Prostate gland (tissue), 2 donors: ENCODE data around the gene RIPK4. TPM values are rescaled to one million over a fixed set of nuclear protein-coding genes. Genes with fewer than 3 reads are reported as not detected.
"Not testable (repeated sequence)": the region's sequence is repeated elsewhere in the genome, so short reads cannot be mapped to it uniquely, and the experiment has no call there.

ENCODE experiments used
- DNase-seq: peaks from one replicate; pipeline ENCODE4 v3.0.0-alpha.2; 2019; ENCODE audit warnings: low spot score
- H3K27ac ChIP-seq, 2 donors: fragments of 200-600 bp; sonication (generic); 2 replicates each; pipeline ENCODE4 v1.5.1; 2017 to 2019
- H3K27me3 ChIP-seq: fragments of 200-600 bp; sonication (generic); replicated peaks from 2 replicates; pipeline ENCODE4 v1.5.1; 2019; ENCODE audit not compliant: insufficient read depth
- H3K36me3 ChIP-seq, 2 donors: fragments of 200-600 bp; sonication (generic); 1 replicate in 1 of 2; 2 replicates in 1 of 2; pipeline versions ENCODE4 v1.5.1 to v1.8.1; 2017 to 2019
- H3K4me1 ChIP-seq: fragments of 200-600 bp; sonication (generic); replicated peaks from 2 replicates; pipeline ENCODE4 v1.5.1; 2019
- H3K4me3 ChIP-seq, 2 donors: fragments of 200-600 bp; sonication (generic); 2 replicates each; pipeline ENCODE4 v1.5.1; 2017 to 2019
- H3K9me3 ChIP-seq: fragments of 200-600 bp; sonication (generic); 2 replicates; pipeline ENCODE4 v1.5.1; 2017
- POLR2A ChIP-seq: fragments of 450-650 bp; IDR thresholded peaks from one replicate; pipeline ENCODE4 v1.6.1; 2016; ENCODE audit warnings: antibody characterized with exemption, mild to moderate bottlenecking
- POLR2AphosphoS5 ChIP-seq: sonication (generic); formaldehyde crosslinking; IDR thresholded peaks from one replicate; pipeline ENCODE4 v1.6.1; 2017; ENCODE audit warnings: antibody characterized with exemption
- WGBS: methylation state at CpG from one replicate; pipeline ENCODE4 v1.1.5; 2018; 5-methylcytosine and 5-hydroxymethylcytosine counted together
- intact Hi-C: fragments of 100-400 bp; cut with DNase I; formaldehyde crosslinking; loops from one replicate; pipeline ENCODE4 v1.14.2; 2022
- total RNA-seq, 2 donors: library from RNA; depleted of rRNA; stranded (reverse); fragments of >200 nt; gene quantifications; one replicate each; pipeline ENCODE4 v1.1.0, GENCODE V29; 2016
- TF ChIP-seq, protein P1 (sequence below), 4 experiments: fragments of 200-600 bp in 2 of 4; fragments of 450-650 bp in 2 of 4; sonication (generic) in 2 of 4; IDR thresholded peaks; 1 replicate in 3 of 4; 2 replicates in 1 of 4; pipeline ENCODE4 v1.5.1; 2016 to 2019; ENCODE audit warnings: antibody characterized with exemption in 4 of 4, mild to moderate bottlenecking in 2 of 4, moderate library complexity in 2 of 4

The RIPK4 gene
- total RNA-seq, 2 donors from 2014 or later = 26.9 to 52.6 TPM

DNA sequence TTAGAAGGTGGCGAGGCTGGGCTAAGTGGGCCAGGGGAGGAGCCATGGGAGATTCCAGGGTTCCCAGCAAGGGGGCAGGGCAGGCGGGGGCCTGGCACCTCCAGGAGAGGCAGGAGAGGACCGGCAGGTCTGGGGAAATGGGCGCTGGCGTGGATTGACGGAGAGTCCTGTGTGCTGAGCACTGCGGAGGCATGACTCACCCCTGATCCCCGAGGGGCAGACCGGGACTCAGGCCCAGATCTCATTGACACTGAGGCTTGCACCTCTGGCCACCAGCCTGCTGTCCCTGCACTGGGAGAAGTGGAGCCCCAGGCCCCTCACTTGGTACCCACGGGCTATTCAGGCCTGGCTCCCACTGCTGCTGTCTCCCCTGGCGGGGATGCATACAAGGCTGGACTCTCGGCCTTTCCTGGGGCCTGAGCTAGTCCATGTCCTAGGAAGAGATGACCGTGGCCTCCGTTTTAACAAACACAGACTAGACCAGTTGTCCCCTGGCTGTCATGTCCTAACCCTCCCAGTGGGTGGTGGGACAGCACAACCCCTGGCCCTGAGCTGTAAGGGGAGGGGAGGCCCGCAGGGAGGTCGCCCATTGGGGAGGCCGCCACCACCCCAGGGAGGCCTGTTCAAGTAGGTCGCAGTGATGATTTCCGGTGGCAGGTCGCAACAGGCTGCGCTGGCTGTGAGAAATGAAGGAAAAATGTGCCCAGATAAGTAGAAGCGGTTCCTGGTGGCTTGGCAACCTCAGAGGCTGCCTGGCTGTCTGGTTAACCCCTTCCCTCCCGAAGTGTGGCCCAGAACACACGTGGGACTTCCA is 39.7 kb downstream of the RIPK4 start:
- no peak overlapping the region for H3K4me3 ChIP-seq
- TF ChIP-seq POLR2A (no peak), POLR2AphosphoS5 (peak; percentile 73)
- TF ChIP-seq, protein P1, sequence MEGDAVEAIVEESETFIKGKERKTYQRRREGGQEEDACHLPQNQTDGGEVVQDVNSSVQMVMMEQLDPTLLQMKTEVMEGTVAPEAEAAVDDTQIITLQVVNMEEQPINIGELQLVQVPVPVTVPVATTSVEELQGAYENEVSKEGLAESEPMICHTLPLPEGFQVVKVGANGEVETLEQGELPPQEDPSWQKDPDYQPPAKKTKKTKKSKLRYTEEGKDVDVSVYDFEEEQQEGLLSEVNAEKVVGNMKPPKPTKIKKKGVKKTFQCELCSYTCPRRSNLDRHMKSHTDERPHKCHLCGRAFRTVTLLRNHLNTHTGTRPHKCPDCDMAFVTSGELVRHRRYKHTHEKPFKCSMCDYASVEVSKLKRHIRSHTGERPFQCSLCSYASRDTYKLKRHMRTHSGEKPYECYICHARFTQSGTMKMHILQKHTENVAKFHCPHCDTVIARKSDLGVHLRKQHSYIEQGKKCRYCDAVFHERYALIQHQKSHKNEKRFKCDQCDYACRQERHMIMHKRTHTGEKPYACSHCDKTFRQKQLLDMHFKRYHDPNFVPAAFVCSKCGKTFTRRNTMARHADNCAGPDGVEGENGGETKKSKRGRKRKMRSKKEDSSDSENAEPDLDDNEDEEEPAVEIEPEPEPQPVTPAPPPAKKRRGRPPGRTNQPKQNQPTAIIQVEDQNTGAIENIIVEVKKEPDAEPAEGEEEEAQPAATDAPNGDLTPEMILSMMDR (IDR thresholded peaks at IDR 0.05) = peak in 1 of 4 experiments; percentile 24
- H3K4me1 ChIP-seq = peaks cover 15% of the 10 kb centered on the region
- peak; percentile 86 for DNase-seq
- 51% methylated on average over 21 of the region's 24 CpGs for WGBS
- no peaks in the 10 kb centered on the region for H3K27me3 ChIP-seq
- H3K9me3 ChIP-seq = no peaks in the 10 kb centered on the region
- no peaks in the 10 kb centered on the region for H3K36me3 ChIP-seq
- intact Hi-C loops = no loop called here
- peak overlapping the region; percentile 37 to 72 for H3K27ac ChIP-seq

GRCh38 chr21:41726630-41726969 is 40.3 kb downstream of the RIPK4 start:
- DNase-seq = no peak
- Histone ChIP-seq H3K27me3 (no peaks in the 10 kb centered on the region), H3K9me3 (no peaks in the 10 kb centered on the region), H3K4me1 (peaks cover 15% of the 10 kb centered on the region), H3K4me3 (no peak overlapping the region), H3K27ac (peak overlapping the region; percentile 37 to 72), H3K36me3 (no peaks in the 10 kb centered on the region)
- WGBS = 79% methylated on average over 9 of the region's 9 CpGs
- intact Hi-C loops = no loop called here
- TF ChIP-seq POLR2AphosphoS5 (no peak), POLR2A (no peak)
- TF ChIP-seq, protein P1 (IDR thresholded peaks at IDR 0.05) = no peak

GRCh38 chr21:41726058-41726558 is 40.7 kb downstream of the RIPK4 start:
- peaks cover 15% of the 10 kb centered on the region for H3K4me1 ChIP-seq
- no peaks in the 10 kb centered on the region for H3K36me3 ChIP-seq
- no peak overlapping the region for H3K27ac ChIP-seq
- no peaks in the 10 kb centered on the region for H3K27me3 ChIP-seq
- 71% methylated on average over 19 of the region's 19 CpGs for WGBS
- no peak for TF ChIP-seq POLR2AphosphoS5
- peak; percentile 8 for TF ChIP-seq POLR2A
- no peaks in the 10 kb centered on the region for H3K9me3 ChIP-seq
- no peak for DNase-seq
- H3K4me3 ChIP-seq = no peak overlapping the region
- intact Hi-C loops = no loop called here

- Histone ChIP-seq H3K4me1 (peaks cover 15% of the 10 kb centered on the region), H3K9me3 (no peaks in the 10 kb centered on the region), H3K27ac (peak overlapping the region in 1 of 2 donors; percentile 19), H3K4me3 (no peak overlapping the region), H3K36me3 (no peaks in the 10 kb centered on the region), H3K27me3 (no peaks in the 10 kb centered on the region)
- intact Hi-C loops = no loop called here
- 36% methylated on average over 32 of the region's 33 CpGs for WGBS
- TF ChIP-seq POLR2A (no peak), POLR2AphosphoS5 (peak; percentile 36)
- TF ChIP-seq, protein P1 (IDR thresholded peaks at IDR 0.05) = peak in 2 of 4 experiments; percentile 13 to 40
- DNase-seq = peak; percentile 55
Observed at GRCh38 chr21:41725421-41726031, 41.3 kb downstream of the RIPK4 start.

DNA sequence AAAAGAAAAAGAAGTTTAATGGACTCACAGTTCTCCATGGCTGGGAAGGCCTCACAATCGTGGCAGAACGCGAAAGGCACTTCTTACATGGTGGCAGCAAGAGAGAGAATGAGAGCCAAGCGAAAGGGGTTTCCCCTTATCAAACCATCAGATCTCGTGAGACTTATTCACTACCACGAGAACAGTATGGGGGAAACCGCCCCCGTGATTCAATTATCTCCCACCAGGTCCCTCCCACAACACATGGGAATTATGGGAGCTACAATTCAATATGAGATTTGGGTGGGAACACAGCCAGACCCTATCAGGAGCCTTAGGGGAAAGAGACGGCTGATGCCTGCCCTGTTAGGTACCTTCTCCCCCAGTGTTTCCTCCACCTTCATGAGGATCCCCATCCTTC is 43.0 kb downstream of the RIPK4 start:
- H3K9me3 ChIP-seq, H3K27ac ChIP-seq, H3K27me3 ChIP-seq, DNase-seq, intact Hi-C loops, H3K36me3 ChIP-seq, H3K4me3 ChIP-seq: not testable (repeated sequence)
- peaks cover 15% of the 10 kb centered on the region for H3K4me1 ChIP-seq
- 86% methylated on average over 9 of the region's 9 CpGs for WGBS
